ENCODE results near the gene ACTL7A. TPM values are rescaled to one million over a fixed set of nuclear protein-coding genes. Genes with fewer than 3 reads are reported as not detected.

ACTL7A gene
- polyA plus RNA-seq, 1 donor (not counting 4 experiments of a cell fraction or from before 2014, with no cell fraction given): not detected

DNA sequence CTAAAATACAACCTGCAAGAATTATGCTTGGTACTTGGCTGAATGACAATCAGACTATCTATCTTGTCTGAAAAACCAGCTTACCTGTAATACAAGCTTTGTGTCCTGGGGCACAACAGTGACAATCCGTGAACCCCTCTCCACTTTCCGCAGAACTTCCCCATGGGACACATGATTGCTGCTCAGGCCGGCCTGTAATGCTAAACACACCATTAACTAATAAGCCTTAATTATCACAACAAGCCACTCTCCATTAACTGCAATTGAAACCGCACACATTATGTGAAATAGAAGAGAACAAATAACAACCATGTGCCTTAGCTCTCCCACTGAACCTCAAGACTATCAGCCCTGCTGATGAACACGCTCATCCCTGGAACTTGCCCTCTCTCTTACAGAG, 38.1 kb downstream of the ACTL7A start:
- no peak overlapping the region for H3K9ac ChIP-seq (ENCODE audit: control insufficient read depth, extremely low read depth, insufficient read depth, low read length)
- H3K9me1 ChIP-seq (ENCODE audit: control insufficient read depth, extremely low read depth, insufficient read depth, low read length): no peaks in the 10 kb centered on the region
- peaks cover 25 to 46% of the 10 kb centered on the region in 2 experiments for H3K36me3 ChIP-seq (ENCODE audit: control insufficient read depth in 2 of 2, extremely low read depth in 1 of 2, insufficient read depth in 2 of 2, low read length in 2 of 2)
- dilution Hi-C loops (cut with MboI; ENCODE audit: extremely low pct_ligation_motif_present, low sequenced_read_pairs): no loop called here
- no peak for DNase-seq (ENCODE audit: low read depth, low spot score)
- no peaks in the 10 kb centered on the region for H3K9me3 ChIP-seq (ENCODE audit: control insufficient read depth, low read depth, low read length)
- no peak overlapping the region for H2AFZ ChIP-seq (ENCODE audit: control insufficient read depth, low read length)
- TF ChIP-seq EZH2 (IDR thresholded peaks at IDR 0.05; ENCODE audit: low read length): no peak
- TF ChIP-seq, protein P1, sequence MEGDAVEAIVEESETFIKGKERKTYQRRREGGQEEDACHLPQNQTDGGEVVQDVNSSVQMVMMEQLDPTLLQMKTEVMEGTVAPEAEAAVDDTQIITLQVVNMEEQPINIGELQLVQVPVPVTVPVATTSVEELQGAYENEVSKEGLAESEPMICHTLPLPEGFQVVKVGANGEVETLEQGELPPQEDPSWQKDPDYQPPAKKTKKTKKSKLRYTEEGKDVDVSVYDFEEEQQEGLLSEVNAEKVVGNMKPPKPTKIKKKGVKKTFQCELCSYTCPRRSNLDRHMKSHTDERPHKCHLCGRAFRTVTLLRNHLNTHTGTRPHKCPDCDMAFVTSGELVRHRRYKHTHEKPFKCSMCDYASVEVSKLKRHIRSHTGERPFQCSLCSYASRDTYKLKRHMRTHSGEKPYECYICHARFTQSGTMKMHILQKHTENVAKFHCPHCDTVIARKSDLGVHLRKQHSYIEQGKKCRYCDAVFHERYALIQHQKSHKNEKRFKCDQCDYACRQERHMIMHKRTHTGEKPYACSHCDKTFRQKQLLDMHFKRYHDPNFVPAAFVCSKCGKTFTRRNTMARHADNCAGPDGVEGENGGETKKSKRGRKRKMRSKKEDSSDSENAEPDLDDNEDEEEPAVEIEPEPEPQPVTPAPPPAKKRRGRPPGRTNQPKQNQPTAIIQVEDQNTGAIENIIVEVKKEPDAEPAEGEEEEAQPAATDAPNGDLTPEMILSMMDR (optimal IDR thresholded peaks at IDR 0.05 in 1 of 3, IDR thresholded peaks at IDR 0.05 in 1 of 3, conservative IDR thresholded peaks at IDR 0.05 in 1 of 3; ENCODE audit: extremely low read depth in 1 of 3, insufficient read depth in 2 of 3, low read length in 3 of 3): no peak
- no peak overlapping the region for H3K4me2 ChIP-seq (ENCODE audit: control insufficient read depth, extremely low read depth, insufficient read depth, low read depth, low read length)
- no peak for FAIRE-seq
- H3K4me1 ChIP-seq (ENCODE audit: control insufficient read depth, extremely low read depth, insufficient read depth, low read length): no peaks in the 10 kb centered on the region
- no peak overlapping the region for H3K4me3 ChIP-seq (ENCODE audit: control insufficient read depth in 2 of 3, extremely low read depth in 1 of 3, insufficient read depth in 2 of 3, low read depth in 1 of 3, low read length in 3 of 3)
- no peaks in the 10 kb centered on the region for H4K20me1 ChIP-seq (ENCODE audit: control insufficient read depth, extremely low read depth, insufficient read depth, low read length)
- H3K27me3 ChIP-seq (ENCODE audit: control insufficient read depth, extremely low read depth, insufficient read depth, low read length): no peaks in the 10 kb centered on the region
- no peak overlapping the region for H3K27ac ChIP-seq (ENCODE audit: control insufficient read depth, insufficient read depth, low read length)
- H3K79me2 ChIP-seq (ENCODE audit: control insufficient read depth, insufficient read depth, low read length): no peaks in the 10 kb centered on the region

DNA sequence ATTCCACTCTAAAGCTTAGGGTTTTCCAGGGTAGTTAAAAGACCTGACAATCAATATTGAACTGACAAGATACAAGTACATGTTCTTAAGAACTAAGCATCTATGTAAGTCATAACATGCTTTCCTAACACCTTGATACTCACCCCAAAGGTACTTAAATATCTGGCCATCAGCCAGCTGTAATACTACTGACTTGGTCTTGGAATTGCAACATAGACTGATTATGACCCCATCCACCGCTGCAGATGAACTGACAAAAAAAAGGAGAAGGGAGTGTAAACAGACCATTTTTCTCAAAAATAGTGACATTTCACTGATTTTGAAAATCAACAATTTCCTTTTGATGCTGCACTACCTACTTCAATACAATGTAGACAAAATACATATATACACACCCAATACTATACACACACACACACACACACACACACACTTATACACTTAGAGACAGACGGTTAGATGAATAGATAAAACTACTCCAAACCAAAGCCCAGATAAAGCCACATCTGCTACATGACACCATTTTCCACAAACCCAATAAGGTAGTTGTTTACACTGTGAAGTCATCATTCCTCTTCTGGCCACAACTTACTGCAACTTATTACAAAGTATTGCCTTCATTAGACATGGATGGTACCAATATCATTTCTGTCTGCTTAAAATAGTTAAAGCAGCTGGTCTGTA, 41.5 kb downstream of the ACTL7A start:
- H3K9me1 ChIP-seq (ENCODE audit: control insufficient read depth, extremely low read depth, insufficient read depth, low read length): no peaks in the 10 kb centered on the region
- H3K79me2 ChIP-seq (ENCODE audit: control insufficient read depth, insufficient read depth, low read length): no peaks in the 10 kb centered on the region
- H3K9ac ChIP-seq (ENCODE audit: control insufficient read depth, extremely low read depth, insufficient read depth, low read length): no peak overlapping the region
- TF ChIP-seq, protein P1 (optimal IDR thresholded peaks at IDR 0.05 in 1 of 3, IDR thresholded peaks at IDR 0.05 in 1 of 3, conservative IDR thresholded peaks at IDR 0.05 in 1 of 3; ENCODE audit: extremely low read depth in 1 of 3, insufficient read depth in 2 of 3, low read length in 3 of 3): no peak
- no peak for TF ChIP-seq EZH2 (IDR thresholded peaks at IDR 0.05; ENCODE audit: low read length)
- H3K27ac ChIP-seq (ENCODE audit: control insufficient read depth, insufficient read depth, low read length): no peak overlapping the region
- dilution Hi-C loops (cut with MboI; ENCODE audit: extremely low pct_ligation_motif_present, low sequenced_read_pairs): no loop called here
- H2AFZ ChIP-seq (ENCODE audit: control insufficient read depth, low read length): no peak overlapping the region
- no peak overlapping the region for H3K4me2 ChIP-seq (ENCODE audit: control insufficient read depth, extremely low read depth, insufficient read depth, low read depth, low read length)
- H3K36me3 ChIP-seq (ENCODE audit: control insufficient read depth in 2 of 2, extremely low read depth in 1 of 2, insufficient read depth in 2 of 2, low read length in 2 of 2): peaks cover 21 to 37% of the 10 kb centered on the region in 2 experiments
- no peak for FAIRE-seq
- H4K20me1 ChIP-seq (ENCODE audit: control insufficient read depth, extremely low read depth, insufficient read depth, low read length): no peaks in the 10 kb centered on the region
- no peaks in the 10 kb centered on the region for H3K9me3 ChIP-seq (ENCODE audit: control insufficient read depth, low read depth, low read length)
- H3K4me3 ChIP-seq (ENCODE audit: control insufficient read depth in 2 of 3, extremely low read depth in 1 of 3, insufficient read depth in 2 of 3, low read depth in 1 of 3, low read length in 3 of 3): no peak overlapping the region
- no peaks in the 10 kb centered on the region for H3K4me1 ChIP-seq (ENCODE audit: control insufficient read depth, extremely low read depth, insufficient read depth, low read length)
- DNase-seq (ENCODE audit: low read depth, low spot score): no peak
- H3K27me3 ChIP-seq (ENCODE audit: control insufficient read depth, extremely low read depth, insufficient read depth, low read length): no peaks in the 10 kb centered on the region

All from keratinocyte (primary cell).